PFSK-1 (cell line): ENCODE results near the gene ARG2.

ENCODE experiments used
- POLR2AphosphoS5 ChIP-seq: IDR thresholded peaks from 2 replicates; pipeline ENCODE4 v1.6.1; 2012; ENCODE audit warnings: low read depth, mild to moderate bottlenecking, control low read depth, low read length, moderate library complexity
- TF ChIP-seq, protein P1 (sequence below), 2 experiments: IDR thresholded peaks; 2 replicates each; pipeline versions ENCODE4 v1.6.1 to v1.8.0; 2011 to 2012; ENCODE audit warnings: low read depth in 2 of 2, low read length in 2 of 2, control low read depth in 1 of 2, inconsistent platforms in 1 of 2, mild to moderate bottlenecking in 1 of 2, moderate library complexity in 1 of 2; ENCODE audit not compliant: insufficient read depth in 1 of 2

DNA sequence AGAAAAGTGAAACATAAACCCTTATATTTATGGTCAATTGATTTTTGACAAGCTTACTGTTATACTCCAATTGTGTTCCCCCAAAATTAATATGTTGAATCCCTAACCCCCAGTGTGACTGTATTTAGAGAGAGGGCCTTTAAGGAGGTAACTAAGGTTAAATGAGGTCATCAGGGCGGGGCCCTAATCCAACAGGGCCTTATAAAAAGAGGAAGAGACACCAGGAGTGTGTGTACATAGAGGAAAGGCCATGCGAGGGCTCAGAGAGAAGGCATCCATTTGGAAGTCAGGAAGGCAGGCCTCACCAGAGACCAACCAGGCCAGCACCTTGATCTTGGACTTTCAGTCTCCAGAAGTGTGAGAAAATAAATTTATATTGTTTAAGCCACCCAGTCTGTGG lies 61.2 kb downstream of the ARG2 start:
- TF ChIP-seq POLR2AphosphoS5 = no peak
- TF ChIP-seq, protein P1, sequence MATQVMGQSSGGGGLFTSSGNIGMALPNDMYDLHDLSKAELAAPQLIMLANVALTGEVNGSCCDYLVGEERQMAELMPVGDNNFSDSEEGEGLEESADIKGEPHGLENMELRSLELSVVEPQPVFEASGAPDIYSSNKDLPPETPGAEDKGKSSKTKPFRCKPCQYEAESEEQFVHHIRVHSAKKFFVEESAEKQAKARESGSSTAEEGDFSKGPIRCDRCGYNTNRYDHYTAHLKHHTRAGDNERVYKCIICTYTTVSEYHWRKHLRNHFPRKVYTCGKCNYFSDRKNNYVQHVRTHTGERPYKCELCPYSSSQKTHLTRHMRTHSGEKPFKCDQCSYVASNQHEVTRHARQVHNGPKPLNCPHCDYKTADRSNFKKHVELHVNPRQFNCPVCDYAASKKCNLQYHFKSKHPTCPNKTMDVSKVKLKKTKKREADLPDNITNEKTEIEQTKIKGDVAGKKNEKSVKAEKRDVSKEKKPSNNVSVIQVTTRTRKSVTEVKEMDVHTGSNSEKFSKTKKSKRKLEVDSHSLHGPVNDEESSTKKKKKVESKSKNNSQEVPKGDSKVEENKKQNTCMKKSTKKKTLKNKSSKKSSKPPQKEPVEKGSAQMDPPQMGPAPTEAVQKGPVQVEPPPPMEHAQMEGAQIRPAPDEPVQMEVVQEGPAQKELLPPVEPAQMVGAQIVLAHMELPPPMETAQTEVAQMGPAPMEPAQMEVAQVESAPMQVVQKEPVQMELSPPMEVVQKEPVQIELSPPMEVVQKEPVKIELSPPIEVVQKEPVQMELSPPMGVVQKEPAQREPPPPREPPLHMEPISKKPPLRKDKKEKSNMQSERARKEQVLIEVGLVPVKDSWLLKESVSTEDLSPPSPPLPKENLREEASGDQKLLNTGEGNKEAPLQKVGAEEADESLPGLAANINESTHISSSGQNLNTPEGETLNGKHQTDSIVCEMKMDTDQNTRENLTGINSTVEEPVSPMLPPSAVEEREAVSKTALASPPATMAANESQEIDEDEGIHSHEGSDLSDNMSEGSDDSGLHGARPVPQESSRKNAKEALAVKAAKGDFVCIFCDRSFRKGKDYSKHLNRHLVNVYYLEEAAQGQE (IDR thresholded peaks at IDR 0.05; ENCODE audit: insufficient read depth in 1 of 2, low read depth in 2 of 2, low read length in 2 of 2) = no peak
